Hepatic stellate cell (primary cell): ENCODE results near the gene EPB41.
"Not testable (repeated sequence)": the region's sequence is repeated elsewhere in the genome, so short reads cannot be mapped to it uniquely, and the experiment has no call there.

Source experiments
- DNase-seq: peaks from one replicate; pipeline ENCODE4 v3.0.0; 2011; ENCODE audit warnings: low spot score

Gene EPB41

GRCh38 chr1:29052100-29052499 lies 137.7 kb downstream of the EPB41 start:
- no peak for DNase-seq

GRCh38 chr1:29052941-29053340 lies 138.6 kb downstream of the EPB41 start:
- DNase-seq = no peak

- DNase-seq = no peak
Measured at GRCh38 chr1:29055160-29055559, 140.8 kb downstream of the EPB41 start.

GRCh38 chr1:29056256-29056655 lies 141.9 kb downstream of the EPB41 start:
- DNase-seq = no peak

GRCh38 chr1:29057700-29058099 lies 143.3 kb downstream of the EPB41 start:
- no peak for DNase-seq

- no peak for DNase-seq
Measured at GRCh38 chr1:29062157-29062942, 148.0 kb downstream of the EPB41 start.

GRCh38 chr1:29064064-29064463 lies 149.7 kb downstream of the EPB41 start:
- DNase-seq = no peak

GRCh38 chr1:29077155-29077554 lies 162.8 kb downstream of the EPB41 start:
- no peak for DNase-seq

- DNase-seq = not testable (repeated sequence)
Measured at GRCh38 chr1:29079916-29080629, 165.7 kb downstream of the EPB41 start.

GRCh38 chr1:29081201-29081600 lies 166.8 kb downstream of the EPB41 start:
- DNase-seq = no peak

- DNase-seq = no peak
Measured at GRCh38 chr1:29082519-29082918, 168.2 kb downstream of the EPB41 start.

GRCh38 chr1:29083317-29084195 lies 169.2 kb downstream of the EPB41 start:
- no peak for DNase-seq

GRCh38 chr1:29084196-29084521 lies 169.8 kb downstream of the EPB41 start:
- no peak for DNase-seq

- DNase-seq = no peak
Measured at GRCh38 chr1:29090937-29091618, 176.7 kb downstream of the EPB41 start.

GRCh38 chr1:29092704-29093103 lies 178.3 kb downstream of the EPB41 start:
- not testable (repeated sequence) for DNase-seq

GRCh38 chr1:29094433-29094832 lies 180.1 kb downstream of the EPB41 start:
- no peak for DNase-seq

GRCh38 chr1:29094954-29095353 lies 180.6 kb downstream of the EPB41 start:
- no peak for DNase-seq

GRCh38 chr1:29096231-29096886 lies 182.0 kb downstream of the EPB41 start:
- no peak for DNase-seq

- no peak for DNase-seq
Measured at GRCh38 chr1:29099286-29099685, 184.9 kb downstream of the EPB41 start.

- DNase-seq = no peak
Measured at GRCh38 chr1:29100487-29100886, 186.1 kb downstream of the EPB41 start.

- no peak for DNase-seq
Measured at GRCh38 chr1:29105822-29106221, 191.5 kb downstream of the EPB41 start.

GRCh38 chr1:29108041-29108440 lies 193.7 kb downstream of the EPB41 start:
- DNase-seq = not testable (repeated sequence)
